Prostate gland (tissue), 2 donors: ENCODE results near the gene CAB39.
"Not testable (repeated sequence)": the region's sequence is repeated elsewhere in the genome, so short reads cannot be mapped to it uniquely, and the experiment has no call there.

Experiments used
- CTCF ChIP-seq, 4 experiments: fragments of 200-600 bp in 2 of 4; fragments of 450-650 bp in 2 of 4; sonication (generic) in 2 of 4; IDR thresholded peaks; 1 replicate in 3 of 4; 2 replicates in 1 of 4; pipeline ENCODE4 v1.5.1; 2016 to 2019; ENCODE audit warnings: antibody characterized with exemption in 4 of 4, mild to moderate bottlenecking in 2 of 4, moderate library complexity in 2 of 4
- POLR2A ChIP-seq: fragments of 450-650 bp; IDR thresholded peaks from one replicate; pipeline ENCODE4 v1.6.1; 2016; ENCODE audit warnings: antibody characterized with exemption, mild to moderate bottlenecking
- POLR2AphosphoS5 ChIP-seq: sonication (generic); formaldehyde crosslinking; IDR thresholded peaks from one replicate; pipeline ENCODE4 v1.6.1; 2017; ENCODE audit warnings: antibody characterized with exemption

- TF ChIP-seq CTCF (IDR thresholded peaks at IDR 0.05); POLR2AphosphoS5; POLR2A: not testable (repeated sequence)
Observed at GRCh38 chr2:230702457-230702856, 10.2 kb upstream of the CAB39 start.
